ENCODE results near the gene TBX19. TPM values are rescaled to one million over a fixed set of nuclear protein-coding genes. Genes with fewer than 3 reads are reported as not detected.

TBX19 gene
- total and polyA plus RNA-seq, 2 of the 4 experiments (the other 2 are of a cell fraction) = 0.18 to 0.89 TPM

GRCh38 chr1:168246506-168246905 lies 34.2 kb upstream of the TBX19 start:
- TF ChIP-seq BHLHE40 (IDR thresholded peaks at IDR 0.05; ENCODE audit: low read depth, low read length) = no peak
- no peak for TF ChIP-seq CEBPB (IDR thresholded peaks at IDR 0.05; ENCODE audit: low read depth, low read length)
- TF ChIP-seq CHD1 (IDR thresholded peaks at IDR 0.05; ENCODE audit: low read depth, low read length) = no peak
- no peak for TF ChIP-seq FOS (IDR thresholded peaks at IDR 0.05; ENCODE audit: low read depth, low read length)
- TF ChIP-seq RFX5 (IDR thresholded peaks at IDR 0.05; ENCODE audit: low read depth, low read length) = no peak
- TF ChIP-seq CTCF (conservative IDR thresholded peaks at IDR 0.05; ENCODE audit: low read depth, low read length) = no peak
- TF ChIP-seq NFE2L2 (IDR thresholded peaks at IDR 0.05; ENCODE audit: low read depth, low read length) = no peak
- TF ChIP-seq POLR2A (IDR thresholded peaks at IDR 0.05; ENCODE audit: low read depth, low read length) = no peak
- Histone ChIP-seq H3K4me1 (ENCODE audit: control insufficient read depth, insufficient read depth, low read length) (peaks cover 6% of the 10 kb centered on the region; the same call in 1 of the 2 replicates), H3K14ac (replicated peaks; ENCODE audit: low read depth, low read length) (no peak overlapping the region), H2AK9ac (replicated peaks; ENCODE audit: low read depth, low read length, poor library complexity) (no peak overlapping the region), H3K18ac (ENCODE audit: low read depth, low read length) (no peak overlapping the region), H4K91ac (ENCODE audit: insufficient read depth, low read depth, low read length) (no peak overlapping the region), H3K27ac (ENCODE audit: insufficient read depth, low read length) (no peak overlapping the region), H3K4me2 (ENCODE audit: low read depth, low read length) (no peak overlapping the region), H3K36me3 (ENCODE audit: control insufficient read depth, insufficient read depth, low read length) (peaks cover 23% of the 10 kb centered on the region), H3K4me3 (ENCODE audit: insufficient read depth, low read depth, low read length) (no peak overlapping the region), H3K79me1 (ENCODE audit: low read depth in 1 of 2, low read length in 2 of 2) (peaks cover 21 to 22% of the 10 kb centered on the region in 2 experiments), H2BK15ac (ENCODE audit: low read depth, low read length) (no peak overlapping the region), H3K27me3 (ENCODE audit: control insufficient read depth, insufficient read depth, low read length) (no peaks in the 10 kb centered on the region), H3K9ac (ENCODE audit: low read depth, low read length) (no peak overlapping the region), H2AFZ (replicated peaks; ENCODE audit: low read length, poor library complexity) (no peak overlapping the region), H2BK20ac (ENCODE audit: low read depth, low read length) (no peak overlapping the region), H3K4ac (ENCODE audit: low read depth, low read length) (no peak overlapping the region), H3K9me1 (ENCODE audit: insufficient read depth, low read length) (peaks cover 15% of the 10 kb centered on the region), H4K5ac (ENCODE audit: low read depth, low read length) (no peak overlapping the region), H2AK5ac (ENCODE audit: low read depth, low read length) (no peak overlapping the region), H3K56ac (ENCODE audit: extremely low read depth, insufficient read depth, low read length) (no peak overlapping the region), H2BK120ac (ENCODE audit: low read depth, low read length) (no peak overlapping the region), H4K20me1 (ENCODE audit: insufficient read depth, low read length) (no peaks in the 10 kb centered on the region; the same call in 1 of the 2 replicates), H4K8ac (ENCODE audit: low read depth in 2 of 2, low read length in 2 of 2) (no peak overlapping the region), H3K9me3 (ENCODE audit: control insufficient read depth, insufficient read depth, low read length) (no peaks in the 10 kb centered on the region), H2BK5ac (ENCODE audit: low read depth, low read length, poor library complexity, severe bottlenecking) (no peak overlapping the region), H3K23ac (ENCODE audit: low read depth, low read length) (no peak overlapping the region)
- DNase-seq (no peak), ATAC-seq (ENCODE audit: low read depth) (no peak)
- ChIA-PET POLR2A (ENCODE audit: unreplicated experiment) (no interaction called here), CTCF (no interaction called here)
- intact Hi-C loops (cut with micrococcal nuclease) (no loop called here), dilution Hi-C loops (cut with HindIII; ENCODE audit: low sequenced_read_pairs, unreplicated experiment) (no loop called here), in situ Hi-C loops (cut with MboI; ENCODE audit: low sequenced_read_pairs) (no loop called here)
- BruUV-seq (replicated peaks) = no TSS peak
- WGBS, 2 experiments (ENCODE audit: extremely low coverage in 2 of 2, insufficient read length in 1 of 2) = 68% methylated on average over 4 of the region's 5 CpGs; no CpG with 5 or more reads in 1 of the 2 experiments
